Suppressor macrophage treated with lipopolysaccharide for 1 hour (primary cell): Measurements from ENCODE around the gene HMGN4.

Source experiments
- DNase-seq, 3 donors: peaks; one replicate each; pipeline ENCODE4 v3.0.0-alpha.2; 2020 to 2022

The HMGN4 gene

GRCh38 chr6:26552640-26553188, 14.5 kb downstream of the HMGN4 start:
- no peak for DNase-seq

- DNase-seq, result peak; percentile 80 to 89 (median 81)
These were observed 15.1 kb downstream of the HMGN4 start for GRCh38 chr6:26553264-26553634.

GRCh38 chr6:26553635-26554446, 15.7 kb downstream of the HMGN4 start:
- peak; percentile 79 to 90 (median 89) for DNase-seq

- DNase-seq, result no peak
These were observed 16.2 kb downstream of the HMGN4 start for GRCh38 chr6:26554447-26554696.

DNA sequence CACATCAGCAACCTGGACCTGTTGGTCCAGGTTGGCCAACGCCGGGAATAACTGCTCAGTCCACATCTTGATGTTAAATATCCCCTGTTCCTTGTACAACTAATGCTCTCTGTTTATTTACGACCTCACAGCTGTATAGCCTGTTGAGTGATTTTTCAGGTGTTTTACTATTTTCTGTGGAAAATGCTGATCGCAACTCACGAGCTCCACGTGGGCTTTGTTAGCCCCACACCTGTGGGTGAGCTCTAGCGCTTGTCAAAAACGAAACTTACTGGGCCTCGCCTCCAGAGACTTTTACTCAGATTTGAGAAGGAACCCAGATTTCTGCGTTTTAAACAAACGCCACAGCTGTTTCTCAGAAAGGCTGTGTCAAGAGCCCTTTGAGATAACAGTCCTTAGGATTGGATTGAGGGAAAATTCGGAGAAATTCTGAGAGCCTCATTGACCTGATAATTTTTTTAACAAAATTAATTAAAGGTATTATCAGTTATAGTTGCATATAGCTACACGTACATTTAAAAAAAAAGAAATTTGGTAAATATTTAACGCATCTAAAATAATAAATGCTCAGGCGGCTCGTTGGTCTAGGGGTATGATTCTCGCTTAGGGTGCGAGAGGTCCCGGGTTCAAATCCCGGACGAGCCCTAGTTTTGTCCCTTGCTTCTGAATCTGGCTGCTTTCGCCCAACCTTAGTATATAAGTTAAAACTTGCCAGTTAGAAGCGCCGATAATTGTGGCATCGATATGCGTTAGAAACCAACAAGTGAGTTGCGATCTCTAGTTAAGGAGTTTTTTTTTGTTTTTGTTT, 16.7 kb downstream of the HMGN4 start:
- peak; percentile 62 to 78 (median 63) for DNase-seq

DNA sequence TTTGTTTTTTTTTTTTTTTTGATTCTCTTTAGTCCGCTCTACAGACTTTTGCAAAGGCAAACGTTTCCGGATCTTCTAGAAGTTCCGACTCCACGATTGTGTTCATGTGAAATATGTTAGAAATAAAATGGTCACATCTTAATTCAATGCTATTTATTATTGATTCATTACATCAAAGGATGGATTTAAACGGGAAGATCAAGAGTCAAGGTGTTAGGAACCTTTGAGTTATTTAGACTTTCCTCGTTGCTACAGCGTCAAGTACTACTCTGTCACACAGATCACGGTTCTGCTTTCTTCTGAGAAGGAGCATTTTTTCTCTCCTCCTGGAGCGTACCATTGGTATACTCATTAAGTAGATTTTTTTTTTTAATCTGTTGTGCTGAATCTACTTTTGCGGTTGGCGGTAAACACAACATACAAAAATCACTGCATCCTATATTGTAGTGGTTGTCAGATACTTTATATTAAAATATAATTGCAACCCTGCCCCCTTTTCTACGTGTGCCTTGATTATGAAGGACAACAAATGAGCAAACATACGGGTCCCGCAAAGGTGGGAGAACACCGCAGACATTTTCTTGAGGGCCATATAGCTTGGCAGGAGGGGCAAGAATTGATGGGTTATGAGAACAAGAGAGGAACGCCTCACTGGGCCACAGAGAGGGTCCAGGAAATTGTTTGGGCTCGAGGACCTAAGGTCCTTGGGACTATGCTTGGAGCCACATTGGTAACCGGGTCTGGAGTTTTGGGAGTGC, 17.5 kb downstream of the HMGN4 start:
- no peak for DNase-seq

GRCh38 chr6:26556263-26557070, 18.3 kb downstream of the HMGN4 start:
- peak; percentile 38 to 53 (median 48) for DNase-seq

DNA sequence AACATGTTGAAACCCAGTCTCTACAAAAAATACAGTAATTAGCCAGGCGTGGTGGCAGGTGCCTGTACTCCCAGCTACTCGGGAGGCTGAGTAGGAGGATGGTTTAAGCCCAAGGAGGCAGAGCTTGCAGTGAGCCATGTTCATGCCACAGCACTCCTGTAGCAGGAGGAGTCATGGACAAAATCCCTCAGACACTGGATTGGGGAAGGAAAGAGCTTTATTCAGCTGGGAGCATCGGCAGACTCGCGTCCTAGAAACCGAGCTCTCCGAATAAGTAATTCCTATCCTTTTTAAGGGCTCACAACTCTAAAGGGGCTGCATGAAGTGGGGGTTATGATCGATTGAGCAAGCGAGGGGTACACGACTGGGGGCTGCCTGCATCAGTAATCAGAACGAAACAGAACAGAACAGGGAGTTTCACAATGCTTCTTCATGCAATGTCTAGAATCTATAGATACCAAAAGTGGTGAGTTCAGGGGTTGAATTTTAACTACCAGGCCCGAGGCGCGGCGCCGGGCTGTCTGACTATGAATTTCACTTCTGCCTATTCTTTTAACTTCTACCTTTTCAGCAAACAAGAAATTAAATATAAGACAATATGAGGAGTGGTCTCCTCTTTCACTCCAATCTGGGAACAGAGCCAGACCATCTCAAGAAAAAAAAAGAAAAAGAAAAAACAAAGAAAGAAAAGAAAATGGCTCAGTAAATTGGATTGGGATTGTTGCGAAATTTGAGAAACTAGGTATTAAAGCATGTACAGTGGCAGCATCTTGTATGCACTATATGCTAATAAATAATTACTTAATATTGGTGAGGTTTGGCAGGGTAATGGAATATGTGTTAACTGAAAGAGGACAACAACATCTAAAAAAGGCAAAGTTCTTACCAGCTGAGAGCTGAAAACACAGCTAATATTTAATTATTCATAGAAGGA, 23.6 kb downstream of the HMGN4 start:
- DNase-seq, result no peak

GRCh38 chr6:26563488-26563887, 25.3 kb downstream of the HMGN4 start:
- no peak for DNase-seq

GRCh38 chr6:26568601-26569432, 30.7 kb downstream of the HMGN4 start:
- peak; percentile 91 to 95 (median 95) for DNase-seq

DNA sequence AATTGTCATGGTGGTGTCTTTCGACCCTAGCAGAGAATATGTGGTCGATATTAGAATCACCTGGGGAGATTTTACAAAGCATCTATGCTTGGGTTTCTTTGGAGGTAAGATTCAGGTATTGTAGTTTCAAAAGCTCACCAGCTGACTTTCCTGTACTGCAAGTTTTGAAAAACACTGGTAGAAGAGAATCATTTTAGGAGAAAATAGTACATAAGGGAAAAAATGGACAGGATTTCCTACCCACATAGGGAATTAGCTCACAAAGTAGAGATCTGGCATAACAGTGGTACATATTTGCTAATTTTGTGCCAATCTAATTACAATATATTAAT, 31.2 kb downstream of the HMGN4 start:
- no peak for DNase-seq

- no peak for DNase-seq
These were observed 32.1 kb downstream of the HMGN4 start for GRCh38 chr6:26570027-26570809.

GRCh38 chr6:26571592-26572296, 33.6 kb downstream of the HMGN4 start:
- DNase-seq, result peak; percentile 81 to 94 (median 91)

GRCh38 chr6:26575494-26575939, 37.4 kb downstream of the HMGN4 start:
- DNase-seq, result no peak

DNA sequence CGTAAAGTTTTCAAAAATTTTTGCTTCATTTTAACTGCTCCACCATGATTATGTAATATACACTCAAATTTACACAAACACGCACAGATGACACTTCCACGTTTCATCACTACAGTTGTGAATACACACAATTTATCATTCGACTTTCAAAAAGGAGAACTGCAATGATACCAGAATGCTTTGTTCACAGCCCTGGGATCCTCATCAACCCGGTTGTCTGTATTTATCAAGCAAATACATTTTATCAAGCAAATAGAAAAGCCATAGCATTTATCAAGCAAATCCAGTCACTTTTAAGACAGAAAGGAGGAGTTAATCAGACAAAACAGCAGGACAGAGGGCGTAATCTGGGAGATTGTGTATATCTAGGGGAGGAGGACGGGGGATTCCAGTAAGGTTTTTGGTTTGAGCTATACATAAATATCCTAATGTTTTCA, 38.3 kb downstream of the HMGN4 start:
- peak; percentile 26 to 62 (median 57) for DNase-seq

GRCh38 chr6:26576929-26577719, 39.0 kb downstream of the HMGN4 start:
- peak; percentile 84 to 92 (median 89) for DNase-seq

GRCh38 chr6:26577720-26578072, 39.5 kb downstream of the HMGN4 start:
- DNase-seq, result no peak

DNA sequence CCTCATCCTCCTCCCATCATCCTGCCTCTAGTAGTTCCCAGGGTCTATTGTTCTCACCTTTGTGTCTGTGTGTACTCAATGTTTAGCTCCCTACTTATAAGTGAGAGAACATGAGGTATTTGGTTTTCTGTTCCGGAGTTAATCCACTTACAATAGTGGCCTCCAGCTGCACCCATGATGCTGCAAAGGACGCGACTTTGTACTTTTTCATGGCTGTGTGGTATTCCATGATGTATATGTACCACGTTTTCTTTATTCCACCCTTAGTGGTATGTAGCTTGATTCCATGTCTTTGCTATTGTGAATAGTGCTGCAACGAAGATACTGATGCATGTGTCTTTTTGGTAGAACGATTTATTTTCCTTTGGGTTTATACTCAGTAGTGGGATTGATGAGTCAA, 40.1 kb downstream of the HMGN4 start:
- DNase-seq, result no peak
